Liver (tissue), 9 donors: ENCODE measurements around the gene OR5K1. TPM values are rescaled to one million over a fixed set of nuclear protein-coding genes. Genes with fewer than 3 reads are reported as not detected.

Experiments
- DNase-seq: peaks from one replicate; pipeline ENCODE4 v3.0.0-alpha.2; 2017; ENCODE audit warnings: low spot score
- H3K27ac ChIP-seq, 2 donors: one replicate each; pipeline ENCODE4 v1.7.0; 2013; ENCODE audit warnings: inconsistent platforms in 2 of 2, low read length in 2 of 2, control low read depth in 1 of 2, low read depth in 1 of 2, mild to moderate bottlenecking in 1 of 2
- H3K27me3 ChIP-seq, 4 donors: one replicate each; pipeline versions ENCODE4 v1.6.1 to v1.7.0; 2013; ENCODE audit warnings: low read length in 3 of 4, inconsistent platforms in 1 of 4, mild to moderate bottlenecking in 1 of 4, moderate library complexity in 1 of 4; ENCODE audit not compliant: control insufficient read depth in 4 of 4, insufficient read depth in 4 of 4
- H3K36me3 ChIP-seq, 4 donors: one replicate each; pipeline versions ENCODE4 v1.6.1 to v1.7.0; 2013; ENCODE audit warnings: low read length in 3 of 4, mild to moderate bottlenecking in 3 of 4, low read depth in 1 of 4, moderate library complexity in 1 of 4; ENCODE audit not compliant: control insufficient read depth in 4 of 4, insufficient read depth in 3 of 4
- H3K4me1 ChIP-seq, 4 donors: one replicate each; pipeline versions ENCODE4 v1.6.1 to v1.7.0; 2013; ENCODE audit warnings: low read length in 3 of 4, mild to moderate bottlenecking in 3 of 4, moderate library complexity in 1 of 4; ENCODE audit not compliant: control insufficient read depth in 4 of 4, insufficient read depth in 4 of 4
- H3K4me3 ChIP-seq, 3 donors: one replicate each; pipeline versions ENCODE4 v1.6.1 to v1.7.0; 2013; ENCODE audit warnings: low read length in 3 of 3, control low read depth in 1 of 3, low read depth in 1 of 3, mild to moderate bottlenecking in 1 of 3
- H3K9ac ChIP-seq, 2 donors: one replicate each; pipeline ENCODE4 v1.7.0; 2013; ENCODE audit warnings: low read length in 2 of 2, mild to moderate bottlenecking in 2 of 2, moderate library complexity in 2 of 2, control low read depth in 1 of 2, low read depth in 1 of 2
- H3K9me3 ChIP-seq, 4 donors: one replicate each; pipeline versions ENCODE4 v1.6.1 to v1.7.0; 2013; ENCODE audit warnings: low read length in 3 of 4; ENCODE audit not compliant: control insufficient read depth in 4 of 4
- EGR1 ChIP-seq, 2 donors: IDR thresholded peaks; 2 replicates each; pipeline ENCODE4 v1.6.1; 2016 to 2018; ENCODE audit warnings: antibody characterized with exemption in 2 of 2, low read depth in 2 of 2
- FOXA1 ChIP-seq: IDR thresholded peaks from 2 replicates; pipeline ENCODE4 v1.6.1; 2016; ENCODE audit warnings: antibody characterized with exemption
- FOXA2 ChIP-seq: IDR thresholded peaks from 2 replicates; pipeline ENCODE4 v1.6.1; 2016; ENCODE audit warnings: antibody characterized with exemption
- GABPA ChIP-seq, 2 donors: IDR thresholded peaks in 1 of 2; conservative IDR thresholded peaks in 1 of 2; 2 replicates each; pipeline ENCODE4 v1.6.1; 2016; ENCODE audit warnings: antibody characterized with exemption in 2 of 2, mild to moderate bottlenecking in 1 of 2, moderate library complexity in 1 of 2
- HNF4A ChIP-seq, 2 donors: conservative IDR thresholded peaks; 2 replicates each; pipeline ENCODE4 v1.6.1; 2016; ENCODE audit warnings: antibody characterized with exemption in 2 of 2, mild to moderate bottlenecking in 2 of 2
- HNF4G ChIP-seq: IDR thresholded peaks from 2 replicates; pipeline ENCODE4 v1.6.1; 2016; ENCODE audit warnings: antibody characterized with exemption
- NR2F2 ChIP-seq: IDR thresholded peaks from 2 replicates; pipeline ENCODE4 v1.6.1; 2016; ENCODE audit warnings: antibody characterized with exemption
- RAD21 ChIP-seq, 2 donors: IDR thresholded peaks; 2 replicates each; pipeline ENCODE4 v1.6.1; 2016; ENCODE audit warnings: antibody characterized with exemption in 2 of 2, mild to moderate bottlenecking in 2 of 2
- RXRA ChIP-seq, 2 donors: IDR thresholded peaks; 2 replicates each; pipeline ENCODE4 v1.6.1; 2017 to 2018; ENCODE audit warnings: antibody characterized with exemption in 2 of 2, mild to moderate bottlenecking in 1 of 2
- SP1 ChIP-seq: IDR thresholded peaks from 2 replicates; pipeline ENCODE4 v1.6.1; 2018; ENCODE audit warnings: antibody characterized with exemption, mild to moderate bottlenecking
- TAF1 ChIP-seq: conservative IDR thresholded peaks from 2 replicates; pipeline ENCODE4 v1.6.1; 2016; ENCODE audit warnings: antibody characterized with exemption, mild to moderate bottlenecking
- YY1 ChIP-seq: IDR thresholded peaks from 2 replicates; pipeline ENCODE4 v1.6.1; 2016; ENCODE audit warnings: antibody characterized with exemption, mild to moderate bottlenecking
- WGBS: extraction: QIAGEN DNeasy Blood & Tissue Kit; methylation state at CpG from one replicate; pipeline ENCODE4 v1.1.7; 2013; 5-methylcytosine and 5-hydroxymethylcytosine counted together
- polyA plus RNA-seq, 2 donors: library from polyadenylated mRNA; stranded (reverse) in 1 of 2; unstranded in 1 of 2; fragments of 200-250 nt in 1 of 2; fragments of >200 nt in 1 of 2; fragmentation: Nextera tagmentation in 1 of 2; extraction: Ambion mirVana in 1 of 2; gene quantifications; one replicate each; pipeline versions ENCODE4 v1.2.1 to v1.2.3, GENCODE V29; 2013 to 2015
- total RNA-seq, 2 donors: library from RNA; depleted of rRNA; stranded (reverse); fragments of >200 nt; gene quantifications; one replicate each; pipeline ENCODE4 v1.2.3, GENCODE V29; 2014
- TF ChIP-seq, protein P1 (sequence below): IDR thresholded peaks from 2 replicates; pipeline ENCODE4 v1.6.1; 2016; ENCODE audit warnings: antibody characterized with exemption, mild to moderate bottlenecking
- TF ChIP-seq, protein P2 (sequence below): IDR thresholded peaks from 2 replicates; pipeline ENCODE4 v1.6.1; 2016; ENCODE audit warnings: antibody characterized with exemption
- TF ChIP-seq, protein P3 (sequence below): IDR thresholded peaks from 2 replicates; pipeline ENCODE4 v1.6.1; 2016; ENCODE audit warnings: antibody characterized with exemption
- TF ChIP-seq, protein P4 (sequence below): IDR thresholded peaks from 2 replicates; pipeline ENCODE4 v1.6.1; 2016; ENCODE audit warnings: antibody characterized with exemption
- TF ChIP-seq, protein P5 (sequence below): fragments of 150-350 bp; IDR thresholded peaks from 2 replicates; pipeline ENCODE4 v1.5.1; 2017; ENCODE audit warnings: improper control_type of control experiment, low read depth, low read length; ENCODE audit not compliant: missing input control
- donor health status: healthy.
- donor health status: healthy.
- donor health status: healthy.
- donor health status: healthy.
- donor health status: healthy.

The OR5K1 gene
- total and polyA plus RNA-seq, 4 donors: not detected

DNA sequence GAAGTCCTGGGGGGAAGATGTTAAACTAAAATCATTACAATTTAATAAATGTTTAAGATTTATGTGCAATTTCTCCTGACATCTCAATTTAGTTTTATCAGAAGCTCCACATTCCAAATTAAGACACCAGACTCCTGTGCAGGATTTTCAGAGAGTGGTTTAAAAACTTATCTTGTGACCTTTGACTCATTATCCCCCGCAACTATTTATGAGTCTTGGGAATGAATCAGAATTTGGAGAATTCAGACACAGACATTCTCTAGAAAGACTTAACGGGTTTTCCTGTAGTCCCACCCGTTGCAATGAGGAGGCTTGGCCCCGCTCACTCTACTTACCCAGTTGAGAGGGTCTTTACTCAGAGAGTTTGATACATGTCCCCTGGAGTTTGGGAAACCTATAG lies 41.5 kb downstream of the OR5K1 start:
- H3K36me3 ChIP-seq: no peaks in the 10 kb centered on the region
- H3K9me3 ChIP-seq: peaks cover 0 to 1% (median 0%) of the 10 kb centered on the region in 4 donors
- H3K27ac ChIP-seq: no peak overlapping the region
- TF ChIP-seq FOXA1 (no peak), HNF4A (conservative IDR thresholded peaks at IDR 0.05) (no peak)
- no peaks in the 10 kb centered on the region for H3K4me1 ChIP-seq
- no peak overlapping the region for H3K9ac ChIP-seq
- WGBS: 81% methylated on average over 4 of the region's 4 CpGs
- H3K27me3 ChIP-seq: no peaks in the 10 kb centered on the region
- H3K4me3 ChIP-seq: no peak overlapping the region
- DNase-seq: no peak

DNA sequence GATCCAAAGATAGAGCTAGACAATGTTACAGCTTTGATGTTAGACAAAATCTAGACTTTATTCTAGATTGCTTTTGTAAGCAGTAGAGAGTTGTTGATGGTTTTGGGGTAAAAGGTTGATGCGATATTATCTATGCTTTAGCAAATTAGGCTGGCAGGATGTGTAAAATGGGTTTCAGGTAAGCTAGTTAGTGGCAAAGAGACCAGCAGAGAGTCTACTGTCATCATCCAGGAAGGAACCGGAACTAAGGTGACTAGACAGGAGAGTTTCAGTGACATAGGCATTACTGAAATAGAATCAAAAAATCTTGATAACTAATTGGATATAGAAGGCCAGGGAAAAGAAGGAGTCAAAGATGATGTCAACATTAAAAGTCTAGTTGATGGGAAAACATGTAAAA lies 45.6 kb downstream of the OR5K1 start:
- TF ChIP-seq GABPA (IDR thresholded peaks at IDR 0.05 in 1 of 2, conservative IDR thresholded peaks at IDR 0.05 in 1 of 2) (no peak), SP1 (no peak), RXRA (IDR thresholded peaks at IDR 0.05) (no peak), NR2F2 (no peak), FOXA2 (no peak), TAF1 (no peak), RAD21 (IDR thresholded peaks at IDR 0.05) (no peak)
- TF ChIP-seq, protein P1, sequence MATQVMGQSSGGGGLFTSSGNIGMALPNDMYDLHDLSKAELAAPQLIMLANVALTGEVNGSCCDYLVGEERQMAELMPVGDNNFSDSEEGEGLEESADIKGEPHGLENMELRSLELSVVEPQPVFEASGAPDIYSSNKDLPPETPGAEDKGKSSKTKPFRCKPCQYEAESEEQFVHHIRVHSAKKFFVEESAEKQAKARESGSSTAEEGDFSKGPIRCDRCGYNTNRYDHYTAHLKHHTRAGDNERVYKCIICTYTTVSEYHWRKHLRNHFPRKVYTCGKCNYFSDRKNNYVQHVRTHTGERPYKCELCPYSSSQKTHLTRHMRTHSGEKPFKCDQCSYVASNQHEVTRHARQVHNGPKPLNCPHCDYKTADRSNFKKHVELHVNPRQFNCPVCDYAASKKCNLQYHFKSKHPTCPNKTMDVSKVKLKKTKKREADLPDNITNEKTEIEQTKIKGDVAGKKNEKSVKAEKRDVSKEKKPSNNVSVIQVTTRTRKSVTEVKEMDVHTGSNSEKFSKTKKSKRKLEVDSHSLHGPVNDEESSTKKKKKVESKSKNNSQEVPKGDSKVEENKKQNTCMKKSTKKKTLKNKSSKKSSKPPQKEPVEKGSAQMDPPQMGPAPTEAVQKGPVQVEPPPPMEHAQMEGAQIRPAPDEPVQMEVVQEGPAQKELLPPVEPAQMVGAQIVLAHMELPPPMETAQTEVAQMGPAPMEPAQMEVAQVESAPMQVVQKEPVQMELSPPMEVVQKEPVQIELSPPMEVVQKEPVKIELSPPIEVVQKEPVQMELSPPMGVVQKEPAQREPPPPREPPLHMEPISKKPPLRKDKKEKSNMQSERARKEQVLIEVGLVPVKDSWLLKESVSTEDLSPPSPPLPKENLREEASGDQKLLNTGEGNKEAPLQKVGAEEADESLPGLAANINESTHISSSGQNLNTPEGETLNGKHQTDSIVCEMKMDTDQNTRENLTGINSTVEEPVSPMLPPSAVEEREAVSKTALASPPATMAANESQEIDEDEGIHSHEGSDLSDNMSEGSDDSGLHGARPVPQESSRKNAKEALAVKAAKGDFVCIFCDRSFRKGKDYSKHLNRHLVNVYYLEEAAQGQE: no peak
- TF ChIP-seq, protein P2, sequence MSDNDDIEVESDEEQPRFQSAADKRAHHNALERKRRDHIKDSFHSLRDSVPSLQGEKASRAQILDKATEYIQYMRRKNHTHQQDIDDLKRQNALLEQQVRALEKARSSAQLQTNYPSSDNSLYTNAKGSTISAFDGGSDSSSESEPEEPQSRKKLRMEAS: no peak
- TF ChIP-seq, protein P3, sequence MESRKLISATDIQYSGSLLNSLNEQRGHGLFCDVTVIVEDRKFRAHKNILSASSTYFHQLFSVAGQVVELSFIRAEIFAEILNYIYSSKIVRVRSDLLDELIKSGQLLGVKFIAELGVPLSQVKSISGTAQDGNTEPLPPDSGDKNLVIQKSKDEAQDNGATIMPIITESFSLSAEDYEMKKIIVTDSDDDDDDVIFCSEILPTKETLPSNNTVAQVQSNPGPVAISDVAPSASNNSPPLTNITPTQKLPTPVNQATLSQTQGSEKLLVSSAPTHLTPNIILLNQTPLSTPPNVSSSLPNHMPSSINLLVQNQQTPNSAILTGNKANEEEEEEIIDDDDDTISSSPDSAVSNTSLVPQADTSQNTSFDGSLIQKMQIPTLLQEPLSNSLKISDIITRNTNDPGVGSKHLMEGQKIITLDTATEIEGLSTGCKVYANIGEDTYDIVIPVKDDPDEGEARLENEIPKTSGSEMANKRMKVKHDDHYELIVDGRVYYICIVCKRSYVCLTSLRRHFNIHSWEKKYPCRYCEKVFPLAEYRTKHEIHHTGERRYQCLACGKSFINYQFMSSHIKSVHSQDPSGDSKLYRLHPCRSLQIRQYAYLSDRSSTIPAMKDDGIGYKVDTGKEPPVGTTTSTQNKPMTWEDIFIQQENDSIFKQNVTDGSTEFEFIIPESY: no peak
- TF ChIP-seq, protein P4, sequence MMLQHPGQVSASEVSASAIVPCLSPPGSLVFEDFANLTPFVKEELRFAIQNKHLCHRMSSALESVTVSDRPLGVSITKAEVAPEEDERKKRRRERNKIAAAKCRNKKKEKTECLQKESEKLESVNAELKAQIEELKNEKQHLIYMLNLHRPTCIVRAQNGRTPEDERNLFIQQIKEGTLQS: no peak
- WGBS: 96% methylated on average over 2 of the region's 2 CpGs
- H3K27me3 ChIP-seq: no peaks in the 10 kb centered on the region
- no peak overlapping the region for H3K27ac ChIP-seq
- no peaks in the 10 kb centered on the region for H3K36me3 ChIP-seq
- peaks cover 0 to 1% (median 0%) of the 10 kb centered on the region in 4 donors for H3K9me3 ChIP-seq
- no peak overlapping the region for H3K4me3 ChIP-seq
- no peaks in the 10 kb centered on the region for H3K4me1 ChIP-seq
- no peak for DNase-seq
- H3K9ac ChIP-seq: no peak overlapping the region

DNA sequence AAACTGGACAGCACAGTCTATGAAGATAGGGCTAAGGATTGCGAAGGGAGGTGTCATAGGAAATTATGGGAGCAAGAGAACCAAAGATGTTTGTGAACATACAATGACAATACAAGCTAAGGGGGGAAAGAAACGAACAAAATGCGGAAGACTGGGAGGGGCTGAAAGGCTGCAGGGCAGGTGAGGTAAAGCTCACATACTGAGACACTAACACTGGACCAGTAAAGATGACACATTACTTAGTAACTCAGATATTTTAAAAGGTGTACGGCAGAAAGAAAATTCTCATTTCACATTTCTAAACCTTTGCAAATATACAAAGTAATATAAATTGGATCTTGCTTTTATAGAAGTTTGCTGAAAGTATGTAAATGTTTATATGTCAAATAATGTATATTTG lies 49.6 kb downstream of the OR5K1 start:
- no peak overlapping the region for H3K9ac ChIP-seq
- no peak overlapping the region for H3K27ac ChIP-seq
- H3K9me3 ChIP-seq: no peaks in the 10 kb centered on the region
- no peak for DNase-seq
- peaks cover 3 to 12% (median 8%) of the 10 kb centered on the region in 4 donors for H3K36me3 ChIP-seq
- H3K4me1 ChIP-seq: no peaks in the 10 kb centered on the region
- 97% methylated on average over 4 of the region's 4 CpGs for WGBS
- H3K27me3 ChIP-seq: no peaks in the 10 kb centered on the region
- no peak overlapping the region for H3K4me3 ChIP-seq
- TF ChIP-seq RXRA (IDR thresholded peaks at IDR 0.05): no peak
- no peak for TF ChIP-seq NR2F2
- TF ChIP-seq, protein P5, sequence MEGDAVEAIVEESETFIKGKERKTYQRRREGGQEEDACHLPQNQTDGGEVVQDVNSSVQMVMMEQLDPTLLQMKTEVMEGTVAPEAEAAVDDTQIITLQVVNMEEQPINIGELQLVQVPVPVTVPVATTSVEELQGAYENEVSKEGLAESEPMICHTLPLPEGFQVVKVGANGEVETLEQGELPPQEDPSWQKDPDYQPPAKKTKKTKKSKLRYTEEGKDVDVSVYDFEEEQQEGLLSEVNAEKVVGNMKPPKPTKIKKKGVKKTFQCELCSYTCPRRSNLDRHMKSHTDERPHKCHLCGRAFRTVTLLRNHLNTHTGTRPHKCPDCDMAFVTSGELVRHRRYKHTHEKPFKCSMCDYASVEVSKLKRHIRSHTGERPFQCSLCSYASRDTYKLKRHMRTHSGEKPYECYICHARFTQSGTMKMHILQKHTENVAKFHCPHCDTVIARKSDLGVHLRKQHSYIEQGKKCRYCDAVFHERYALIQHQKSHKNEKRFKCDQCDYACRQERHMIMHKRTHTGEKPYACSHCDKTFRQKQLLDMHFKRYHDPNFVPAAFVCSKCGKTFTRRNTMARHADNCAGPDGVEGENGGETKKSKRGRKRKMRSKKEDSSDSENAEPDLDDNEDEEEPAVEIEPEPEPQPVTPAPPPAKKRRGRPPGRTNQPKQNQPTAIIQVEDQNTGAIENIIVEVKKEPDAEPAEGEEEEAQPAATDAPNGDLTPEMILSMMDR: no peak
- TF ChIP-seq YY1: no peak
- TF ChIP-seq, protein P3: no peak
- TF ChIP-seq, protein P2: no peak
- TF ChIP-seq FOXA1: no peak
- TF ChIP-seq EGR1 (IDR thresholded peaks at IDR 0.05; ENCODE audit: low read depth in 2 of 2): no peak
- no peak for TF ChIP-seq HNF4G
- no peak for TF ChIP-seq HNF4A (conservative IDR thresholded peaks at IDR 0.05)
- TF ChIP-seq TAF1: no peak
- no peak for TF ChIP-seq RAD21 (IDR thresholded peaks at IDR 0.05)
- no peak for TF ChIP-seq GABPA (IDR thresholded peaks at IDR 0.05 in 1 of 2, conservative IDR thresholded peaks at IDR 0.05 in 1 of 2)
